ENCODE measurements around the gene DLG5. TPM values are rescaled to one million over a fixed set of nuclear protein-coding genes. Genes with fewer than 3 reads are reported as not detected.

The DLG5 gene
- total RNA-seq, 1 experiment from 2014 or later = 69.7 TPM

DNA sequence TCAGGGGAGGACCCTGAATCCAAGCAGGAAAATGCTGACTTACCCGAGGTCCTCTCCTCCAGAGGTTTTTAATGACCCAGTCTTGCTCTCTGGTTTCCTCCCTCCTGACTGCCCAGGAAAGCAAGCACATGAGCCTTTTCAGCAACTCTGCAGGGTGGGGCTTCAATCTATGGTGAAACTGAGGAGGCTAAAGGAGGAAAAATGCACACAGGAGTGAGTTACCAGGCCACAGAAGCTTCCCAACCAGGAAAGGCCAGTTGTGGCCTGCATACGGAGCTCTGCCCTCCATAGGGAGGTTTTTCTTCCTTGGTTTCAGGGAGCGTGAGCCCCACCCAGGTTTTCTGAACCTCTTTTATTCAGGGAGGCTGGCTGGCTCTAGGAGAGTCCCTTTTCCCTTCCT, 14.1 kb upstream of the DLG5 start:
- H3K27ac Mint-ChIP-seq (ENCODE audit: unreplicated experiment) = no peak overlapping the region
- H3K36me3 ChIP-seq (ENCODE audit: control insufficient read depth, insufficient read depth, low read length) = no peaks in the 10 kb centered on the region
- TF ChIP-seq, protein P1, sequence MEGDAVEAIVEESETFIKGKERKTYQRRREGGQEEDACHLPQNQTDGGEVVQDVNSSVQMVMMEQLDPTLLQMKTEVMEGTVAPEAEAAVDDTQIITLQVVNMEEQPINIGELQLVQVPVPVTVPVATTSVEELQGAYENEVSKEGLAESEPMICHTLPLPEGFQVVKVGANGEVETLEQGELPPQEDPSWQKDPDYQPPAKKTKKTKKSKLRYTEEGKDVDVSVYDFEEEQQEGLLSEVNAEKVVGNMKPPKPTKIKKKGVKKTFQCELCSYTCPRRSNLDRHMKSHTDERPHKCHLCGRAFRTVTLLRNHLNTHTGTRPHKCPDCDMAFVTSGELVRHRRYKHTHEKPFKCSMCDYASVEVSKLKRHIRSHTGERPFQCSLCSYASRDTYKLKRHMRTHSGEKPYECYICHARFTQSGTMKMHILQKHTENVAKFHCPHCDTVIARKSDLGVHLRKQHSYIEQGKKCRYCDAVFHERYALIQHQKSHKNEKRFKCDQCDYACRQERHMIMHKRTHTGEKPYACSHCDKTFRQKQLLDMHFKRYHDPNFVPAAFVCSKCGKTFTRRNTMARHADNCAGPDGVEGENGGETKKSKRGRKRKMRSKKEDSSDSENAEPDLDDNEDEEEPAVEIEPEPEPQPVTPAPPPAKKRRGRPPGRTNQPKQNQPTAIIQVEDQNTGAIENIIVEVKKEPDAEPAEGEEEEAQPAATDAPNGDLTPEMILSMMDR (IDR thresholded peaks at IDR 0.05; ENCODE audit: insufficient read depth in 1 of 2, low read depth in 1 of 2, low read length in 1 of 2, severe bottlenecking in 1 of 2, unreplicated experiment in 1 of 2) = no peak
- ChIA-PET POLR2A (no interaction called here), CTCF (interaction anchor here (1.5 kb wide), 1 partner anchor 14 kb away, joined by 3 read pairs; the partner anchor contains the start of gene DLG5)
- H3K4me1 ChIP-seq = peaks cover 10% of the 10 kb centered on the region; the same call in 1 of the 2 replicates
- no peak for DNase-seq
- H3K27me3 Mint-ChIP-seq (ENCODE audit: insufficient read depth, unreplicated experiment) = no peaks in the 10 kb centered on the region
- H3K9me3 Mint-ChIP-seq (ENCODE audit: unreplicated experiment) = no peaks in the 10 kb centered on the region
- H3K4me1 Mint-ChIP-seq (ENCODE audit: low read depth, unreplicated experiment) = peaks cover 17% of the 10 kb centered on the region
- H3K27me3 ChIP-seq (replicated peaks; ENCODE audit: control insufficient read depth, insufficient read depth, low read length) = no peaks in the 10 kb centered on the region
- no peak overlapping the region for H3K4me3 ChIP-seq (ENCODE audit: low read depth, low read length)
- intact Hi-C loops (cut with micrococcal nuclease; ENCODE audit: unreplicated experiment) = no loop called here
- H3K4me3 Mint-ChIP-seq (ENCODE audit: unreplicated experiment) = no peak overlapping the region
- no peaks in the 10 kb centered on the region; the same call in 1 of the 2 replicates for H3K9me3 ChIP-seq
- H3K36me3 Mint-ChIP-seq (ENCODE audit: insufficient read depth, unreplicated experiment) = no peaks in the 10 kb centered on the region
- BruUV-seq (replicated peaks) = no TSS peak

DNA sequence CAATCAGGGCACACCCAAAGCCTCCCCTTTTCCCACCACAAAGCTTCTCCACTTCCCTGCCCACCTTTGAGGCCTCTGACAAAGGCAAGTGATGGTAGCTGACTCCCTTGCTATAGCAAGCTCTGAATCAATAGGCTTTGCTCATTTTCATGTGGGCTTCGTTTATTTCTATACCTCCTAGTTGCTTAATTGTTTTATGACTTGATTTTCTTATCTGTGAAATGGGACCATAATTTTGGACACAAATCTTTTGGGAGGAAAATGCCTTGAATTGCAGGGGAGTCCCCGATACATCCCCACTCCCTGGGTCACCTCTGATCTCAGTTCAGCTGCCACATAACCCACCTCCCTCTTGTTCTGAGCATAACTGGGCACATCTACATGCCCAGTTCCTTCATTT, 13.7 kb upstream of the DLG5 start:
- Histone ChIP-seq H3K36me3 (ENCODE audit: control insufficient read depth, insufficient read depth, low read length) (no peaks in the 10 kb centered on the region), H3K4me3 (ENCODE audit: low read depth, low read length) (no peak overlapping the region), H3K4me1 (peaks cover 10% of the 10 kb centered on the region; the same call in 1 of the 2 replicates), H3K9me3 (no peaks in the 10 kb centered on the region; the same call in 1 of the 2 replicates), H3K27me3 (replicated peaks; ENCODE audit: control insufficient read depth, insufficient read depth, low read length) (no peaks in the 10 kb centered on the region)
- Mint-ChIP-seq H3K4me1 (ENCODE audit: low read depth, unreplicated experiment) (peaks cover 17% of the 10 kb centered on the region), H3K27ac (ENCODE audit: unreplicated experiment) (no peak overlapping the region), H3K4me3 (ENCODE audit: unreplicated experiment) (no peak overlapping the region), H3K36me3 (ENCODE audit: insufficient read depth, unreplicated experiment) (no peaks in the 10 kb centered on the region), H3K27me3 (ENCODE audit: insufficient read depth, unreplicated experiment) (no peaks in the 10 kb centered on the region), H3K9me3 (ENCODE audit: unreplicated experiment) (no peaks in the 10 kb centered on the region)
- ChIA-PET POLR2A (no interaction called here), CTCF (interaction anchor here (1.1 to 1.5 kb wide), 2 partner anchors 14 to 93 kb away, joined by 3 to 5 read pairs; partner anchors contain the start of gene DLG5)
- DNase-seq = no peak
- intact Hi-C loops (cut with micrococcal nuclease; ENCODE audit: unreplicated experiment) = no loop called here
- TF ChIP-seq, protein P1 (IDR thresholded peaks at IDR 0.05; ENCODE audit: insufficient read depth in 1 of 2, low read depth in 1 of 2, low read length in 1 of 2, severe bottlenecking in 1 of 2, unreplicated experiment in 1 of 2) = no peak
- BruUV-seq (replicated peaks) = no TSS peak

DNA sequence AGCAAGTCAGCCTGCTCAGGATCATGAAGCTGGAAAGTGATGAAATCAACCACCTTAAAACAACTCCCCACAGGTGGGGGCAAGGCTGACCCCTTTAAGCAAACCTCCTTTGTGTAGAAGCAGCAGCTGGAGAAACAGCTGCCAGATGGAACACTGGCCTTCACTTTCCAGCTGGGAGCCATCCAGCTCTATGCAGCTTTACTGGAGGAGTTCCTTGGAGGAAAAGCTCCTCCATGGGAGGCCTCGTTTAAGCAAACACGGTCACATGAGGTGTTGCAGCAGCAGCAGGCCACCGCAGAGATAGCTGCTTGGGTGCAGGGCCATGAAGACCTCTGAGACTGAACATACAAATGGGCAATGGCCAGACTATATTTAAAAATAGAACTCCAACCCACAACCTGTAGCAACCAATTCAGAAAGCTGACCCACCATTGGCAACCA, 13.0 kb upstream of the DLG5 start:
- no TSS peak for BruUV-seq (replicated peaks)
- intact Hi-C loops (cut with micrococcal nuclease; ENCODE audit: unreplicated experiment) = no loop called here
- Histone ChIP-seq H3K9me3 (no peaks in the 10 kb centered on the region; the same call in 1 of the 2 replicates), H3K27me3 (replicated peaks; ENCODE audit: control insufficient read depth, insufficient read depth, low read length) (no peaks in the 10 kb centered on the region), H3K4me3 (ENCODE audit: low read depth, low read length) (no peak overlapping the region), H3K4me1 (peaks cover 8% of the 10 kb centered on the region; the same call in 1 of the 2 replicates), H3K36me3 (ENCODE audit: control insufficient read depth, insufficient read depth, low read length) (no peaks in the 10 kb centered on the region)
- peak overlapping the region; percentile 57 for H3K27ac Mint-ChIP-seq (ENCODE audit: unreplicated experiment)
- TF ChIP-seq, protein P1 (IDR thresholded peaks at IDR 0.05; ENCODE audit: insufficient read depth in 1 of 2, low read depth in 1 of 2, low read length in 1 of 2, severe bottlenecking in 1 of 2, unreplicated experiment in 1 of 2) = no peak
- no peak overlapping the region for H3K4me3 Mint-ChIP-seq (ENCODE audit: unreplicated experiment)
- POLR2A ChIA-PET = no interaction called here
- no peaks in the 10 kb centered on the region for H3K36me3 Mint-ChIP-seq (ENCODE audit: insufficient read depth, unreplicated experiment)
- H3K4me1 Mint-ChIP-seq (ENCODE audit: low read depth, unreplicated experiment) = peaks cover 17% of the 10 kb centered on the region
- no peaks in the 10 kb centered on the region for H3K9me3 Mint-ChIP-seq (ENCODE audit: unreplicated experiment)
- DNase-seq = peak in 1 of 2 experiments; percentile 34
- CTCF ChIA-PET = interaction anchor here (1.1 to 1.5 kb wide), 2 partner anchors 13 to 93 kb away, joined by 3 to 5 read pairs; partner anchors contain the start of gene DLG5
- H3K27me3 Mint-ChIP-seq (ENCODE audit: insufficient read depth, unreplicated experiment) = no peaks in the 10 kb centered on the region

All from Caco-2 (cell line).